Measurements from ENCODE around the gene PNN. TPM values are rescaled to one million over a fixed set of nuclear protein-coding genes. Genes with fewer than 3 reads are reported as not detected.
"Not testable (repeated sequence)": the region's sequence is repeated elsewhere in the genome, so short reads cannot be mapped to it uniquely, and the experiment has no call there.

Gene PNN
- total RNA-seq, 5 donors from 2014 or later (not counting 1 experiment from before 2014, with no cell fraction given), result 80.2 to 136 (median 94.4) TPM

DNA sequence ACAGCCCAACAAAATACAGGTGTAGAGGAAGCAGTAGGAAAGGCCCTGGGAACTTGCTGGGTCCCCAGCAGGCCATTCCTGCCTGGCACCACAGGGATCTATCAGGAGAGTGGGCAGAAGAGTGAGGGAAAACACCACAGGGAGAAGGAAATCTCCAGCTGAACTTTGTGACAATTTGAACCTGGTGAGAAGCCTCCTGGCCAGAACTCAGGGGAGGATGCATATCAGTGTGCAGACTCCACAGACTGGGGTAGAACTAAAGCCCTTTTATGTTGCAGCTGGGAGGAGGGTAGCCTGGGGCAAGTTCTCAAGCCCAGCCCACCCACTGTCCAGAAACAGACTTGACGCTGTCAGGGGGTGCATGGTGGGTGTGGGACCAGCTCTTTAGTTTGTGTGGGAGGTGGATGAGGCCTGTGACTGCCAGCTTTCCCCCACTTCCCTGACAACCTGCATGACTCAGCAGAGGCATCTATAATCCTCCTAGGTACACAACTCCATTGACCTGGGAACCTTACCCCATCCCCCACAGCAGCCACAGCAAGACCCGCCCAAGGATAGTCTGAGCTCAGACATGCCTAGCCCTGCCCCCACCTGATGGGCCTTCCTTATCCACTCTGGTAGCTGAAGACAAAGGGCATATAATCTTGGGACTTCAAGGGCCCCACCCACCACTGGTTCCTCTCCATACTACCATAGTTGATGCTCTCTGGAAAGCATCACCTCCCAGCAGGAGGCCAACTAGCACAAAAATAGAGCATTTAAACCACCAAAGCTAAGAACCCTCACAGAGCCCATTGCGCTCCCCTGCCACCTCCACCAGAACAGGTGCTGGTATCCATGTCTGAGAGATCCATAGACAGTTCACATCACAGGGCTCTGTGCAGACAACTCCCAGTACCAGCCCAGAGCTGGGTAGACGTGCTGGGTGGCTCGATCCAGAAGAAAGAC lies 28.9 kb downstream of the PNN start:
- no peaks in the 10 kb centered on the region for H3K9me3 ChIP-seq
- no peaks in the 10 kb centered on the region for H3K36me3 ChIP-seq (ENCODE audit: control insufficient read depth in 2 of 2, extremely low read depth in 1 of 2, insufficient read depth in 1 of 2, low read length in 1 of 2)
- H3K4me1 ChIP-seq (ENCODE audit: control insufficient read depth in 1 of 2, extremely low read depth in 1 of 2, insufficient read depth in 2 of 2, low read length in 2 of 2), result no peaks in the 10 kb centered on the region
- 87% methylated on average over 3 of the region's 5 CpGs for WGBS (ENCODE audit: insufficient coverage)
- Mint-ChIP-seq H3K9me3 (peaks cover 0 to 7% (median 0%) of the 10 kb centered on the region in 3 donors), H3K4me3 (no peak overlapping the region), H3K36me3 (no peaks in the 10 kb centered on the region), H3K27me3 (no peaks in the 10 kb centered on the region), H3K4me1 (peaks cover 18 to 21% (median 21%) of the 10 kb centered on the region in 3 donors), H3K27ac (peak overlapping the region in 1 of 2 donors; percentile 6)
- no peak overlapping the region for H3K27ac ChIP-seq (ENCODE audit: low read length)
- no peaks in the 10 kb centered on the region for H3K27me3 ChIP-seq (replicated peaks in 1 of 2; ENCODE audit: control insufficient read depth in 2 of 2, extremely low read depth in 1 of 2, insufficient read depth in 2 of 2, low read length in 1 of 2)
- DNase-seq, result no peak
- ATAC-seq (replicated peaks in 1 of 4), result no peak
- POLR2A ChIA-PET, result interaction anchor here (0.6 to 0.7 kb wide), 2 partner anchors 16 to 64 kb away, joined by 5 to 9 read pairs; no protein-coding TSS in a partner anchor
- CTCF ChIA-PET, result no interaction called here
- H3K4me3 ChIP-seq (ENCODE audit: control insufficient read depth in 1 of 2, extremely low read depth in 1 of 2, low read length in 1 of 2), result no peak overlapping the region

DNA sequence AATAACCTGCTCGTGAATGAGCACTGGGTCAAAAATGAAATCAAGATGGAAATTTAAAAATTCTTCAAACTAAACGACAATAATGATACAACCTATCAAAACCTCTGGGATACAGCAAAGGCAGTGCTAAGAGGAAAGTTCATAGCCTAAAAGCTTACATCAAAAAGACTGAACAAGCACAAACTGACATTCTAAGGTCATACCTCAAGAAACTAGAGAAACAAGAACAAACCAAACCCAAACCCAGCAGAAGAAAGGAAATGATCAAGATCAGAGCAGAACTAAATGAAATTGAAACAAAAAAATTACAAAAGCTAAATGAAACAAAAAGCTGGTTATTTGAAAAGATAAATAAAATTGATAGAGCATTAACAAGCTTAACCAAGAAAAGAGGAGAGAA lies 32.4 kb downstream of the PNN start:
- H3K9me3 Mint-ChIP-seq; H3K36me3 ChIP-seq (ENCODE audit: control insufficient read depth in 2 of 2, extremely low read depth in 1 of 2, insufficient read depth in 1 of 2, low read length in 1 of 2); H3K9me3 ChIP-seq; H3K36me3 Mint-ChIP-seq; ATAC-seq (replicated peaks in 1 of 4); H3K4me1 ChIP-seq (ENCODE audit: control insufficient read depth in 1 of 2, extremely low read depth in 1 of 2, insufficient read depth in 2 of 2, low read length in 2 of 2); H3K27me3 ChIP-seq (replicated peaks in 1 of 2; ENCODE audit: control insufficient read depth in 2 of 2, extremely low read depth in 1 of 2, insufficient read depth in 2 of 2, low read length in 1 of 2); H3K27me3 Mint-ChIP-seq; DNase-seq; H3K4me3 ChIP-seq (ENCODE audit: control insufficient read depth in 1 of 2, extremely low read depth in 1 of 2, low read length in 1 of 2); H3K27ac ChIP-seq (ENCODE audit: low read length); CTCF ChIA-PET: not testable (repeated sequence)
- no CpG with 5 or more reads among the region's 2 CpGs for WGBS (ENCODE audit: insufficient coverage)
- Mint-ChIP-seq H3K4me1 (peaks cover 18 to 21% (median 21%) of the 10 kb centered on the region in 3 donors), H3K4me3 (peak overlapping the region in 1 of 3 donors; percentile 48), H3K27ac (peak overlapping the region; percentile 73 to 88)
- POLR2A ChIA-PET, result interaction anchor here in 1 of 2 donors (0.6 to 0.9 kb wide), 2 partner anchors 14 to 32 kb away, joined by 3 to 4 read pairs; partner anchors contain the start of gene PNN

DNA sequence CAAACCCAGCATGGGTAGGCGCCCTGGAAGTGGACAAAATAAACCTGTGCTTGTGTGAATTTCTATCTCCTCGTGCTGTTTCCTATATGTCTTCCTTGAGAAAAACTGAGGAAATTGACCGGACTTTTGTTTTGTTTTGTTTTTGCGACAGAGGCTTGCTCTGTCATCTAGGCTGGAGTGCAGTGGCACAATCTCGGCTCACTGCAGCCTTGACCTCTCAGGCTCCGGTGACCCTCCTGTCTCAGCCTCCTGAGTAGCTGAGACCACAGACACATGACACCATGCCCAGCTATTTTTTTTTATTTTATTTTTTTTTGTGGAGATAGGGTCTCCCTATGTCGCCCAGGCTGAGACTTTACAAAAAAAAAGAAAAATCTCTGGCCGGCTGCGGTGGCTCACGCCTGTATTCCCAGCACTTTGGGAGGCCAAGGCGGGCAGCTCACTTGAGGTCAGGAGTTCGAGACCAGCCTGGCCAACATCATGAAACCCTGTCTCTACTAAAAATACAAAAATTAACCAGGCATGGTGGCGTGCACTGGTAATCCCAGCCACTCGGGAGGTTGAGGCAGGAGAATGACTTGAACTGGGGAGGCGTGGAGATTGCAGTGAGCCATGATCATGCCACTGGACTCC lies 36.2 kb downstream of the PNN start:
- Mint-ChIP-seq H3K27ac (no peak overlapping the region), H3K4me3 (no peak overlapping the region), H3K9me3 (peaks cover 0 to 7% (median 0%) of the 10 kb centered on the region in 3 donors), H3K27me3 (no peaks in the 10 kb centered on the region), H3K36me3 (no peaks in the 10 kb centered on the region), H3K4me1 (peaks cover 18 to 21% (median 21%) of the 10 kb centered on the region in 3 donors)
- ChIA-PET CTCF (interaction anchor here in 1 of 2 donors (0.7 kb wide), 1 partner anchor 27 kb away, joined by 3 read pairs; no protein-coding TSS in a partner anchor), POLR2A (no interaction called here)
- no peak overlapping the region for H3K27ac ChIP-seq (ENCODE audit: low read length)
- ATAC-seq (replicated peaks in 1 of 4) (no peak), DNase-seq (no peak)
- H3K4me3 ChIP-seq (ENCODE audit: control insufficient read depth in 1 of 2, extremely low read depth in 1 of 2, low read length in 1 of 2), result no peak overlapping the region
- no peaks in the 10 kb centered on the region for H3K4me1 ChIP-seq (ENCODE audit: control insufficient read depth in 1 of 2, extremely low read depth in 1 of 2, insufficient read depth in 2 of 2, low read length in 2 of 2)
- no peaks in the 10 kb centered on the region for H3K36me3 ChIP-seq (ENCODE audit: control insufficient read depth in 2 of 2, extremely low read depth in 1 of 2, insufficient read depth in 1 of 2, low read length in 1 of 2)
- 92% methylated on average over 9 of the region's 15 CpGs for WGBS (ENCODE audit: insufficient coverage)
- H3K9me3 ChIP-seq, result no peaks in the 10 kb centered on the region
- H3K27me3 ChIP-seq (replicated peaks in 1 of 2; ENCODE audit: control insufficient read depth in 2 of 2, extremely low read depth in 1 of 2, insufficient read depth in 2 of 2, low read length in 1 of 2), result peaks cover 0 to 4% of the 10 kb centered on the region in 2 experiments

DNA sequence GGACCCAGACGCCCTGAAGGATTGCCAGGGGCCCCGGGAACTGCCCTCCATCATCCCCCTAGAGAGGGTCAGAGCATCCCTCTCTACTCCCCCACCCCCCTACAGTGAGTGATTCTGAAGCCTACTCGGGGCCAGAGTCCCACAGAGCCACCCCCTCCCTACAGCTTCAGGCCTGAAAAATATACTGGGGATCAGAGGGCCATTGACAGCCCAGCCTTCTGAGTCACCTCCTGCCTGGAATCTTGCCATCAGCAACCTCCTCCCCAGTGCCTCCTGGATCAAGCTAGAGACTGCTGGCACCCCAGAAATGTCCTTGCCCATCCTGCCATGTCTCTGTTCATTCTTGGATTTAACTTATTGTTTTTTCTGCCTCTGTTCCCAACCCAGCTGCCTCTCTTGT lies 37.0 kb downstream of the PNN start:
- DNase-seq (no peak), ATAC-seq (replicated peaks in 1 of 4) (no peak)
- no peaks in the 10 kb centered on the region for H3K36me3 Mint-ChIP-seq
- CTCF ChIA-PET, result no interaction called here
- POLR2A ChIA-PET, result interaction anchor here in 1 of 2 donors (0.6 kb wide), 1 partner anchor 29 kb away, joined by 3 read pairs; no protein-coding TSS in a partner anchor
- Histone ChIP-seq H3K27ac (ENCODE audit: low read length) (no peak overlapping the region), H3K36me3 (ENCODE audit: control insufficient read depth in 2 of 2, extremely low read depth in 1 of 2, insufficient read depth in 1 of 2, low read length in 1 of 2) (no peaks in the 10 kb centered on the region), H3K4me1 (ENCODE audit: control insufficient read depth in 1 of 2, extremely low read depth in 1 of 2, insufficient read depth in 2 of 2, low read length in 2 of 2) (no peaks in the 10 kb centered on the region), H3K4me3 (ENCODE audit: control insufficient read depth in 1 of 2, extremely low read depth in 1 of 2, low read length in 1 of 2) (no peak overlapping the region), H3K9me3 (no peaks in the 10 kb centered on the region), H3K27me3 (replicated peaks in 1 of 2; ENCODE audit: control insufficient read depth in 2 of 2, extremely low read depth in 1 of 2, insufficient read depth in 2 of 2, low read length in 1 of 2) (peaks cover 0 to 4% of the 10 kb centered on the region in 2 experiments)
- H3K9me3 Mint-ChIP-seq, result peaks cover 0 to 7% (median 0%) of the 10 kb centered on the region in 3 donors
- WGBS (ENCODE audit: insufficient coverage), result no CpG with 5 or more reads among the region's 3 CpGs
- peaks cover 12 to 18% (median 17%) of the 10 kb centered on the region in 3 donors for H3K4me1 Mint-ChIP-seq
- no peaks in the 10 kb centered on the region for H3K27me3 Mint-ChIP-seq
- no peak overlapping the region for H3K27ac Mint-ChIP-seq
- H3K4me3 Mint-ChIP-seq, result no peak overlapping the region

DNA sequence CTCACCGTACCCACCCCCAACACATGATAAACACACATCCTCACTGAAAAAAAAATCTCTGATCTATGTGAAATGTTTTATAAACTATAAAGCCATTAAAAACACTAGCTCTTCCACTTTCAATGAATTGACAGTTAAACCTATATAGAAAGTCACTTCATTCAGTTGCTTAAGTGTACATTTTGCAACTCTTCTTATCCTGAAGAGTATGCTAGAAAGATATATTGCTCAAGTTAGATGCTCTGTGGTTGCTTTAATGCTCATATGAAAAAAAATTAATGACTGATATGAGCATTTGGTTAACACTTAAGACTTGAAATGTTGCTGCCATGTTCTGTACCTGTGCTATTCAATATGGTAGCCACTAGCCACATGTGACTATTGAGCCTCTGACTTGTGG lies 37.6 kb downstream of the PNN start:
- H3K4me3 ChIP-seq (ENCODE audit: control insufficient read depth in 1 of 2, extremely low read depth in 1 of 2, low read length in 1 of 2), result no peak overlapping the region
- H3K9me3 Mint-ChIP-seq, result peaks cover 0 to 3% (median 0%) of the 10 kb centered on the region in 3 donors
- DNase-seq, result no peak
- POLR2A ChIA-PET, result interaction anchor here in 1 of 2 donors (0.6 kb wide), 1 partner anchor 30 kb away, joined by 3 read pairs; no protein-coding TSS in a partner anchor
- no peaks in the 10 kb centered on the region for H3K27me3 Mint-ChIP-seq
- ATAC-seq (replicated peaks in 1 of 4), result no peak
- no peaks in the 10 kb centered on the region for H3K4me1 ChIP-seq (ENCODE audit: control insufficient read depth in 1 of 2, extremely low read depth in 1 of 2, insufficient read depth in 2 of 2, low read length in 2 of 2)
- no peaks in the 10 kb centered on the region for H3K36me3 ChIP-seq (ENCODE audit: control insufficient read depth in 2 of 2, extremely low read depth in 1 of 2, insufficient read depth in 1 of 2, low read length in 1 of 2)
- H3K4me3 Mint-ChIP-seq, result no peak overlapping the region
- H3K4me1 Mint-ChIP-seq, result peaks cover 5 to 14% (median 13%) of the 10 kb centered on the region in 3 donors
- H3K36me3 Mint-ChIP-seq, result no peaks in the 10 kb centered on the region
- no peaks in the 10 kb centered on the region for H3K9me3 ChIP-seq
- CTCF ChIA-PET, result no interaction called here
- peaks cover 0 to 4% of the 10 kb centered on the region in 2 experiments for H3K27me3 ChIP-seq (replicated peaks in 1 of 2; ENCODE audit: control insufficient read depth in 2 of 2, extremely low read depth in 1 of 2, insufficient read depth in 2 of 2, low read length in 1 of 2)
- no CpG with 5 or more reads among the region's 1 CpG for WGBS (ENCODE audit: insufficient coverage)
- H3K27ac ChIP-seq (ENCODE audit: low read length), result no peak overlapping the region
- no peak overlapping the region for H3K27ac Mint-ChIP-seq

DNA sequence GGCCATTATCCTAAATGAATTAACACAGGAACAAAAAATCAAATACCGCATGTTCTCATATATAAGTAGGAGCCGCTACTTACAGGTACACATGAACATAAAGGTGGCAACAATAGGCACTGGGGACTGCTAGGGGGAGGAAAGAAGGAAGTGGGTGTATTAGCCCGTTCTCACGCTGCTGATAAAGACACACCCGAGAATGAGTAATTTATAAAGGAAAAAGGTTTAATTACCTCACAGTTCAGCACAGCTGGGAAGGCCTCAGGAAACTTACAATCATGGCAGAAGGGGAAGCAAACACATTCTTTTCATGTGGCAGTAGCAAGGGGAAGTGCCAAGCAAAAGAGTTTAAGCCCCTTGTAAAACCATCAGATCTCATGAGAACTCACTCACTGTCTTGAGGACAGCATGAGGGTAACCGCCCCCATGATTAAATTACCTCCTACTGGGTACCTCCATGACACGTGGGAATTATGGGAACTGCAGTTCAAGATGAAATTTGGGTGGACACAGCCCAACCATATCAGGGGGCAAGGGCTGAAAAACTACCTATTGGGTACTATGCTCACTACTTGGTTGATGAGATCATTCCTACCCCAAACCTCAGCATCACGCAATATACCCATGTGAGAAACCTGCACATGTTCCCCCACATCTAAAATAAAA lies 42.3 kb downstream of the PNN start:
- Histone ChIP-seq H3K9me3 (no peaks in the 10 kb centered on the region), H3K4me3 (ENCODE audit: control insufficient read depth in 1 of 2, extremely low read depth in 1 of 2, low read length in 1 of 2) (no peak overlapping the region), H3K4me1 (ENCODE audit: control insufficient read depth in 1 of 2, extremely low read depth in 1 of 2, insufficient read depth in 2 of 2, low read length in 2 of 2) (no peaks in the 10 kb centered on the region), H3K27ac (ENCODE audit: low read length) (no peak overlapping the region), H3K27me3 (replicated peaks in 1 of 2; ENCODE audit: control insufficient read depth in 2 of 2, extremely low read depth in 1 of 2, insufficient read depth in 2 of 2, low read length in 1 of 2) (no peaks in the 10 kb centered on the region), H3K36me3 (ENCODE audit: control insufficient read depth in 2 of 2, extremely low read depth in 1 of 2, insufficient read depth in 1 of 2, low read length in 1 of 2) (no peaks in the 10 kb centered on the region)
- ATAC-seq (replicated peaks in 1 of 4), result no peak
- ChIA-PET CTCF (interaction anchor here in 1 of 2 donors (0.7 kb wide), 1 partner anchor 784 kb away, joined by 3 read pairs; no protein-coding TSS in a partner anchor), POLR2A (no interaction called here)
- H3K36me3 Mint-ChIP-seq, result no peaks in the 10 kb centered on the region
- H3K27ac Mint-ChIP-seq, result no peak overlapping the region
- peaks cover 0 to 8% (median 4%) of the 10 kb centered on the region in 3 donors for H3K4me1 Mint-ChIP-seq
- DNase-seq, result no peak
- H3K9me3 Mint-ChIP-seq, result no peaks in the 10 kb centered on the region
- 90% methylated on average over 2 of the region's 8 CpGs for WGBS (ENCODE audit: insufficient coverage)
- H3K4me3 Mint-ChIP-seq, result no peak overlapping the region
- no peaks in the 10 kb centered on the region for H3K27me3 Mint-ChIP-seq

Data from T-cell (primary cell).